Measurements from ENCODE around the gene JPH3. TPM values are rescaled to one million over a fixed set of nuclear protein-coding genes. Genes with fewer than 3 reads are reported as not detected.
A peak's percentile ranks its signal among the peaks of the same experiment; 100 is the strongest.

JPH3 gene
- total RNA-seq, 4 donors from 2014 or later: 0.22 to 1.1 (median 0.29) TPM; not detected in 1

DNA sequence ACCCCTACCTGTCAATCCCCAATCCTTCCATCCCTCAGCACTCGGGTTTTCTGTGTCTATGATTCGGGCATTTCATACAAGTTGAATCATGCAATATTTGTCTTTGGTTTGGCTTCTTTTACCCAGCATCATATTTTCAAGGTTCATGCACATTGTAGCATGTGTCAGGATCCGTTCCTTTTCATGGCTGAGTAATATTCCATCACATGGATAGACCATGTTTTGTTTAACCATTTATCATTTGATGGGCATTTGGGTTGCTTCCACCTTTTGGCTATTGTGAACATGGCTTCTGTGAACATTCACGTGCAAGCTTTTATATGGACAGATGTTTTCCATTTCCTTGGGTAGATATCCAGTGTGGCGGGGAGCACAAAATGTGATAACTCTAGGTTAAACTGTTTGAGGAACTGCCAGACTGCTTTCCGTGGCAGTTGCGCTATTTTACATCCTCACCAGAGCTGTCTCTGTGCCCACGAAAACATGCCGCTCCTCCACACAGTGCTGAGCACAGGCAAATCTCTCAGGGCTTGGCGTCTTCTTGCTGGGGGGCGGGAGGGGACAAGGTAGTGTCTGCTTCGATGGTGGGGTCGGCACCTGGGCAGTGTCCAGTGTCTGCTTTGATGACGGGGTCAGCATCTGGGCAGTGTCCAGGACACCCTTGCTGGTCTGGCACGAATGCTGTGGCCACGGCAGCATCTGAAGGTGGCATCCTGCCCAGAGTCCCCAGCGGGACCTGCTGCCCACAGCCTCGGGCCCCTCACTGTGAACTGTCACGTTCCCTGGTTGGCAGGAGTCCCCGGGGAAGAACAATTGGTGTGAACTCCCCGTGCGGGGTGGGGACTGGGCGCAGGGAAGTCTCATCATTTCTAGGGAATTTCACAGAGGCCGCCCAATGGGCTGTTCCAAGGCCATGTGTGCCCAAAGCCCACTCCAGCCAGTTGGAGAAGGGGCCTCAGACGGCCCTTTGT is 32.4 kb upstream of the JPH3 start:
- H3K36me3 ChIP-seq: no peaks in the 10 kb centered on the region
- no peak overlapping the region for H3K27ac ChIP-seq
- no peak for DNase-seq
- H3K4me1 ChIP-seq: peaks cover 0 to 5% of the 10 kb centered on the region in 2 donors
- H3K9me3 ChIP-seq: no peaks in the 10 kb centered on the region
- 53 to 76% methylated on average over 18 to 24 of the region's 25 CpGs for WGBS, 2 donors
- intact Hi-C loops (cut with DNase I): no loop called here
- no peaks in the 10 kb centered on the region for H3K27me3 ChIP-seq
- TF ChIP-seq POLR2A (IDR thresholded peaks at IDR 0.05): no peak
- TF ChIP-seq CTCF (IDR thresholded peaks at IDR 0.05): no peak
- H3K4me3 ChIP-seq (replicated peaks in 1 of 3): no peak overlapping the region

- intact Hi-C loops (cut with DNase I): no loop called here
- H3K36me3 ChIP-seq: no peaks in the 10 kb centered on the region
- peaks cover 0 to 5% of the 10 kb centered on the region in 2 donors for H3K4me1 ChIP-seq
- H3K9me3 ChIP-seq: no peaks in the 10 kb centered on the region
- TF ChIP-seq POLR2A (IDR thresholded peaks at IDR 0.05) (no peak), CTCF (IDR thresholded peaks at IDR 0.05) (no peak)
- H3K27me3 ChIP-seq: no peaks in the 10 kb centered on the region
- H3K4me3 ChIP-seq (replicated peaks in 1 of 3): no peak overlapping the region
- no peak for DNase-seq
- H3K27ac ChIP-seq: no peak overlapping the region
- 20 to 76% methylated on average over 1 to 4 of the region's 6 CpGs for WGBS, 2 donors
Observed at GRCh38 chr16:87570572-87570937, 31.8 kb upstream of the JPH3 start.

- DNase-seq: peak; percentile 36 to 38
- H3K27ac ChIP-seq: no peak overlapping the region
- peaks cover 0 to 5% of the 10 kb centered on the region in 2 donors for H3K4me1 ChIP-seq
- intact Hi-C loops (cut with DNase I): no loop called here
- WGBS, 2 donors: 51 to 55% methylated on average over 16 to 19 of the region's 24 CpGs
- peak in 3 of 6 experiments; percentile 16 to 40 (median 34) for TF ChIP-seq CTCF (IDR thresholded peaks at IDR 0.05)
- no peak for TF ChIP-seq POLR2A (IDR thresholded peaks at IDR 0.05)
- no peaks in the 10 kb centered on the region for H3K36me3 ChIP-seq
- H3K9me3 ChIP-seq: no peaks in the 10 kb centered on the region
- no peaks in the 10 kb centered on the region for H3K27me3 ChIP-seq
- H3K4me3 ChIP-seq (replicated peaks in 1 of 3): no peak overlapping the region
Observed at GRCh38 chr16:87570938-87571867, 31.1 kb upstream of the JPH3 start.

GRCh38 chr16:87571868-87572244 is 30.5 kb upstream of the JPH3 start:
- intact Hi-C loops (cut with DNase I): no loop called here
- H3K27ac ChIP-seq: no peak overlapping the region
- H3K4me1 ChIP-seq: peaks cover 0 to 5% of the 10 kb centered on the region in 2 donors
- no peak for DNase-seq
- no peaks in the 10 kb centered on the region for H3K9me3 ChIP-seq
- 55 to 67% methylated on average over 11 of the region's 11 CpGs for WGBS, 2 donors
- no peak overlapping the region for H3K4me3 ChIP-seq (replicated peaks in 1 of 3)
- H3K27me3 ChIP-seq: no peaks in the 10 kb centered on the region
- TF ChIP-seq CTCF (IDR thresholded peaks at IDR 0.05) (no peak), POLR2A (IDR thresholded peaks at IDR 0.05) (no peak)
- H3K36me3 ChIP-seq: no peaks in the 10 kb centered on the region
